OCI-LY3 (cell line): ENCODE measurements around the gene PAX5.
A peak's percentile ranks its signal among the peaks of the same experiment; 100 is the strongest.

Experiments used
- H2AFZ ChIP-seq: fragments of 200-600, 300-600 bp; shearing (Covaris generic); 2 replicates; pipeline ENCODE4 v1.6.0; 2014; ENCODE audit warnings: antibody characterized with exemption, low read depth, low read length
- H3K27ac ChIP-seq: fragments of 200-600, 300-600 bp; sonication (generic); 2 replicates; pipeline ENCODE4 v1.5.1; 2014; ENCODE audit warnings: mild to moderate bottlenecking, low read length, moderate library complexity, mixed read lengths
- H3K27me3 ChIP-seq: fragments of 200-600, 300-600 bp; sonication (generic); 2 replicates; pipeline ENCODE4 v1.6.1; 2014; ENCODE audit warnings: low read depth, low read length, mixed read lengths
- H3K36me3 ChIP-seq: fragments of 200-600, 300-600 bp; sonication (generic); replicated peaks from 2 replicates; pipeline ENCODE3; 2014; ENCODE audit warnings: low read depth, low read length, mixed read lengths
- H3K4me1 ChIP-seq: fragments of 300-600, 200-600 bp; sonication (generic); 2 replicates; pipeline ENCODE4 v1.6.1; 2014; ENCODE audit warnings: low read length, mixed read lengths
- H3K4me2 ChIP-seq: fragments of 200-600, 300-600 bp; sonication (generic); 2 replicates; pipeline ENCODE4 v1.6.1; 2014; ENCODE audit warnings: low read length, mixed read lengths
- H3K4me3 ChIP-seq: fragments of 300-600, 200-600 bp; sonication (generic); 2 replicates; pipeline ENCODE4 v1.5.1; 2014; ENCODE audit warnings: antibody characterized with exemption, mild to moderate bottlenecking, low read length, moderate library complexity
- H3K79me2 ChIP-seq: fragments of 300-600, 200-600 bp; shearing (Covaris generic); 2 replicates; pipeline ENCODE4 v1.6.1; 2014; ENCODE audit warnings: mild to moderate bottlenecking, low read length, mixed read lengths
- H3K9ac ChIP-seq: fragments of 300-600, 200-600 bp; shearing (Covaris generic); 2 replicates; pipeline ENCODE4 v1.6.0; 2014; ENCODE audit warnings: mild to moderate bottlenecking, low read length, moderate library complexity
- H3K9me3 ChIP-seq: fragments of 200-600, 300-600 bp; shearing (Covaris generic); 2 replicates; pipeline ENCODE4 v1.6.1; 2014; ENCODE audit warnings: low read length, mixed read lengths; ENCODE audit not compliant: insufficient read depth
- H4K20me1 ChIP-seq: fragments of 200-600, 300-600 bp; sonication (generic); 2 replicates; pipeline ENCODE4 v1.6.1; 2016; ENCODE audit warnings: low read length, mixed read lengths; ENCODE audit not compliant: insufficient read depth
- CTCF ChIP-seq: fragments of 200-600, 300-600 bp; sonication (generic); IDR thresholded peaks from 2 replicates; pipeline ENCODE4 v1.5.1; 2014; ENCODE audit warnings: antibody characterized with exemption, low read length, low read depth
- EZH2phosphoT487 ChIP-seq: fragments of 200-600 bp; shearing (Covaris generic); IDR thresholded peaks from 2 replicates; pipeline ENCODE4 v1.6.1; 2018; ENCODE audit warnings: antibody characterized with exemption, mixed run types, low read depth

The PAX5 gene

DNA sequence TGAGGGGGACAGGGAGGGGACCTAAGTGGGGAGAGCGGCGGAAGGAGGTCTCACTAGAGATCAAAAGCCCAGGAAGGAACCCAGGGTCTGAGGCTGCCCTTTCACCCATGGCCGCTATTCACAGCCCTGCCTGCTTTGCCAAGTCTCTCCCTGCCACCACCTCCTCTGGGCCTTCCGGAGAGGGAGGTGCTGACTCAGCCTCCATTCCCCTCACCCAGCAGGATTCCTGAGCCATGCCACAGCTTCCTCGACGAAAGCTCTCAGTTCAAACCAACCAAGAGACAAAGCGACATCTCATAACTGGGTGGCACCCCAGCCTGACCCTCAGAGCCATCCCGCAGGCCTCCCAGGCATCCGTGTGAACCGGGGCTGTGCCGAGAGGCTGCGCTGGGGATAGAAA lies 36.7 kb downstream of the PAX5 start:
- Histone ChIP-seq H2AFZ (no peak overlapping the region), H3K27me3 (no peaks in the 10 kb centered on the region), H3K4me2 (peak overlapping the region; percentile 58), H3K36me3 (peaks cover 52% of the 10 kb centered on the region), H3K4me1 (peaks cover 97% of the 10 kb centered on the region), H3K9ac (peak overlapping the region; percentile 75; the same call in 1 of the 2 replicates), H3K27ac (peak overlapping the region; percentile 93), H3K9me3 (no peaks in the 10 kb centered on the region), H3K79me2 (peaks cover 99% of the 10 kb centered on the region), H4K20me1 (peaks cover 11% of the 10 kb centered on the region), H3K4me3 (peak overlapping the region; percentile 45; the same call in 1 of the 2 replicates)
- no peak for TF ChIP-seq EZH2phosphoT487
- no peak for TF ChIP-seq CTCF

GRCh38 chr9:36996706-36997086 lies 37.4 kb downstream of the PAX5 start:
- Histone ChIP-seq H3K9ac (peak overlapping the region; percentile 75), H3K27ac (peak overlapping the region; percentile 93), H3K79me2 (peaks cover 99% of the 10 kb centered on the region), H3K9me3 (no peaks in the 10 kb centered on the region), H3K4me3 (peak overlapping the region; percentile 45), H3K27me3 (no peaks in the 10 kb centered on the region), H4K20me1 (peaks cover 11% of the 10 kb centered on the region), H3K4me2 (peak overlapping the region; percentile 58), H2AFZ (no peak overlapping the region), H3K36me3 (peaks cover 55% of the 10 kb centered on the region), H3K4me1 (peaks cover 97% of the 10 kb centered on the region)
- TF ChIP-seq EZH2phosphoT487 (no peak), CTCF (no peak)

DNA sequence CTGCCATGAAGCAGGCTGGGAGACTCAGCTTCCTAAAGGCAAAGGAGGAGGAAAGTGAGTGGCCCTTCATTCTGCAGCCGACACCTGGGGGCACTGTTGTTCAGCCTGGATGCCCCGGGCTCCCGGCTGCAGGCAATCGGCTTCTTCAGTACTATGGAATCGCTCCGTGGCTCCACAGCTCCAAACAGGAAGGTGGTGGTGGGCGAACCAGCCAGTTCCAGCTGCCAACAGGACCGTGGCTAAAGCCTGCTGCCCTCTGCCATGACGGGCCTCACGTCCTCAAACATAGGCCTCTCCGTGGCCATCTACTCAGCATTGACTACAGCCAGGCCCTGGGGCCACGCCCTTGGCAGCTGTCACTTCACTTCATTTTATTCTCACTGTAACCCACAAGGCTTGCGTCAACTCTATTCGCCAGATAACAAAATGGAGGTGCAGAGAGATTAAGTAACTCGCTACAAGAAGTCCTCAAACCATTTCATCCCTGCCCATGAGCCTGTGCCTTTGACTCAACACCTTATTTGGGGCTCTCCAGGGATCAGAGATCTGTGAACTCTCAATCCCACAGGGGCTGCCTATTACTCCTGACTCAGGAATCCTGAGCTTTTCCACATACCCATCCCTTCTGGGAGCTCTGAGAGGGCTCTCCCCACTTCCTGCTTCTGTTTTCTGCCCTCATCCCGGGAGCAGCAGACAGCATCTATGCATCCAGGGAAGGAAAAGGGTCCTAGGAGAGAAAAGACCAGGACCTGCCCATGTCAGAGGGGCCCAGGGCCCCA lies 38.0 kb downstream of the PAX5 start:
- peaks cover 97% of the 10 kb centered on the region for H3K4me1 ChIP-seq
- no peaks in the 10 kb centered on the region for H3K27me3 ChIP-seq
- peak overlapping the region; percentile 75 for H3K9ac ChIP-seq
- H2AFZ ChIP-seq, result no peak overlapping the region
- peak overlapping the region; percentile 45 for H3K4me3 ChIP-seq
- peaks cover 99% of the 10 kb centered on the region for H3K79me2 ChIP-seq
- peaks cover 13% of the 10 kb centered on the region for H4K20me1 ChIP-seq
- peak overlapping the region; percentile 58 for H3K4me2 ChIP-seq
- H3K9me3 ChIP-seq, result no peaks in the 10 kb centered on the region
- peak; percentile 79 for TF ChIP-seq CTCF
- TF ChIP-seq EZH2phosphoT487, result no peak
- H3K27ac ChIP-seq, result peak overlapping the region; percentile 93
- peaks cover 57% of the 10 kb centered on the region for H3K36me3 ChIP-seq

- peaks cover 64% of the 10 kb centered on the region for H3K36me3 ChIP-seq
- H3K27me3 ChIP-seq, result no peaks in the 10 kb centered on the region
- peaks cover 20% of the 10 kb centered on the region for H4K20me1 ChIP-seq
- H3K27ac ChIP-seq, result peak overlapping the region; percentile 93
- H3K79me2 ChIP-seq, result peaks cover 99% of the 10 kb centered on the region
- peak overlapping the region; percentile 54 for H3K4me3 ChIP-seq
- H3K4me1 ChIP-seq, result peaks cover 93% of the 10 kb centered on the region
- no peaks in the 10 kb centered on the region for H3K9me3 ChIP-seq
- TF ChIP-seq EZH2phosphoT487 (no peak), CTCF (no peak)
- no peak overlapping the region for H2AFZ ChIP-seq
- H3K4me2 ChIP-seq, result peak overlapping the region; percentile 61
- H3K9ac ChIP-seq, result peak overlapping the region; percentile 75
Observed at GRCh38 chr9:36993933-36994764, 39.9 kb downstream of the PAX5 start.
